Pancreas (tissue), 10 donors: ENCODE results near the gene UBXN11. TPM values are rescaled to one million over a fixed set of nuclear protein-coding genes. Genes with fewer than 3 reads are reported as not detected.

Source experiments
- ATAC-seq, 4 donors: fragments of 200-7000 bp; cut with Tn5 transposase; one replicate each; pipeline versions ENCODE4 v1.8.0 to v1.9.1; 2020; ENCODE audit warnings: mild to moderate bottlenecking in 4 of 4, moderate library complexity in 4 of 4
- DNase-seq, 6 donors: peaks; one replicate each; pipeline ENCODE4 v3.0.0-alpha.2; 2020
- FAIRE-seq: peaks from 2 replicates; lab custom pipeline; 2012; peaks lifted over from hg19 to GRCh38; lab: Jason Lieb, UNC
- H3K27ac ChIP-seq, 4 donors: fragments of 200-600 bp; sonication (generic); 1 replicate in 3 of 4; 2 replicates in 1 of 4; pipeline versions ENCODE4 v1.5.0 to v1.8.0; 2020
- H3K27me3 ChIP-seq, 4 donors: fragments of 200-600 bp; one replicate each; pipeline ENCODE4 v1.8.0; 2021
- H3K36me3 ChIP-seq, 3 donors: fragments of 200-600 bp; sonication (generic) in 1 of 3; one replicate each; pipeline versions ENCODE4 v1.5.0 to v1.8.0; 2020 to 2021
- H3K4me1 ChIP-seq, 3 donors: fragments of 200-600 bp; one replicate each; pipeline ENCODE4 v1.8.0; 2021
- H3K4me3 ChIP-seq, 4 donors: fragments of 200-600 bp; sonication (generic) in 2 of 4; one replicate each; pipeline versions ENCODE4 v1.5.0 to v1.8.0; 2020 to 2021
- H3K9me3 ChIP-seq, 4 donors: fragments of 200-600 bp; one replicate each; pipeline ENCODE4 v1.8.0; 2021
- CTCF ChIP-seq, 4 donors: fragments of 200-600 bp; sonication (generic) in 3 of 4; IDR thresholded peaks; one replicate each; pipeline versions ENCODE4 v1.5.0 to v1.8.0; 2021; ENCODE audit warnings: antibody characterized with exemption in 4 of 4
- WGBS, 2 donors: extraction: QIAGEN DNeasy Blood & Tissue Kit; methylation state at CpG; one replicate each; pipeline ENCODE4 v1.1.7; 2013; 5-methylcytosine and 5-hydroxymethylcytosine counted together
- intact Hi-C, 3 donors: fragments of 100-400 bp; cut with DNase I; formaldehyde crosslinking; loops; one replicate each; pipeline versions ENCODE4 v1.11.1 to v1.14.2; 2022
- polyA plus RNA-seq, 2 donors: library from polyadenylated mRNA; stranded (reverse); fragments of 200-250 nt; gene quantifications; one replicate each; pipeline ENCODE4 v1.2.3, GENCODE V29; 2013
- total RNA-seq, 6 donors: library from RNA; stranded (reverse); fragmentation: NEBNext Ultra II Directional in 4 of 6; extraction: Animal tissue kit (Norgen Biotek cat#: 25700) in 4 of 6; gene quantifications; one replicate each; pipeline versions ENCODE4 v1.2.1 to v1.2.4, GENCODE V29; 2021 to 2023
- donor health status: healthy with polysubstance abuse.
- donor health status: DM: no; HTN: no; CAD: no; lungs with moderate emphysema.
- donor health status: DM: no; HTN: no; CAD: no.
- donor health status: control.
- donor health status: control.
- donor health status: Bipolar disorder and iron deficiency.
- donor health status: DM: yes; HTN: yes; CAD: no.
- donor health status: DM: no; HTN: no; CAD: no.
- donor health status: DM: no; HTN: no; CAD: no.
- donor health status: DM: yes; HTN: yes; CAD: no.

Gene UBXN11
- total and polyA plus RNA-seq, 8 donors, result 8.7 to 61.6 (median 13.9) TPM

GRCh38 chr1:26274801-26275425, 31.5 kb downstream of the UBXN11 start:
- 83 to 87% methylated on average over 11 of the region's 11 CpGs for WGBS, 2 donors
- Histone ChIP-seq H3K4me3 (no peak overlapping the region), H3K36me3 (no peaks in the 10 kb centered on the region), H3K27me3 (no peaks in the 10 kb centered on the region), H3K9me3 (no peaks in the 10 kb centered on the region), H3K27ac (peak overlapping the region in 2 of 4 donors; percentile 85 to 93), H3K4me1 (peaks cover 33 to 45% (median 36%) of the 10 kb centered on the region in 3 donors)
- TF ChIP-seq CTCF (IDR thresholded peaks at IDR 0.05), result no peak
- DNase-seq, result no peak
- intact Hi-C loops, result loop anchor here in 1 of 3 donors (5.0 kb wide), 1 partner anchor 42 kb away; the partner anchor contains the start of gene CD52
- ATAC-seq, result no peak
- no peak for FAIRE-seq

- Histone ChIP-seq H3K4me1 (no peaks in the 10 kb centered on the region), H3K27ac (no peak overlapping the region), H3K4me3 (no peak overlapping the region), H3K27me3 (no peaks in the 10 kb centered on the region), H3K9me3 (no peaks in the 10 kb centered on the region), H3K36me3 (no peaks in the 10 kb centered on the region)
- FAIRE-seq (no peak), ATAC-seq (no peak), DNase-seq (no peak)
- TF ChIP-seq CTCF (IDR thresholded peaks at IDR 0.05), result no peak
- intact Hi-C loops, result no loop called here
- 97 to 98% methylated on average over 4 of the region's 4 CpGs for WGBS, 2 donors
Observed at GRCh38 chr1:26269198-26269550, 37.3 kb downstream of the UBXN11 start.

- no peak for FAIRE-seq
Observed at GRCh38 chr1:26268290-26269197, 37.9 kb downstream of the UBXN11 start.

GRCh38 chr1:26265405-26265804, 41.0 kb downstream of the UBXN11 start:
- H3K4me3 ChIP-seq, result no peak overlapping the region
- no peak for DNase-seq
- no peak for FAIRE-seq
- no peak overlapping the region for H3K27ac ChIP-seq
- H3K4me1 ChIP-seq, result no peaks in the 10 kb centered on the region
- no peak for TF ChIP-seq CTCF (IDR thresholded peaks at IDR 0.05)
- no peaks in the 10 kb centered on the region for H3K27me3 ChIP-seq
- ATAC-seq, result no peak
- H3K36me3 ChIP-seq, result no peaks in the 10 kb centered on the region
- no peaks in the 10 kb centered on the region for H3K9me3 ChIP-seq
- intact Hi-C loops, result no loop called here
- WGBS, 2 donors, result 93 to 100% methylated on average over 1 of the region's 1 CpG

More at GRCh38 chr1:26268290-26269197, 37.9 kb downstream of the UBXN11 start:
- WGBS, 2 donors, result 90 to 93% methylated on average over 9 of the region's 9 CpGs
- ATAC-seq (no peak), DNase-seq (no peak)
- TF ChIP-seq CTCF (IDR thresholded peaks at IDR 0.05), result no peak
- Histone ChIP-seq H3K27me3 (no peaks in the 10 kb centered on the region), H3K36me3 (no peaks in the 10 kb centered on the region), H3K9me3 (no peaks in the 10 kb centered on the region), H3K4me3 (no peak overlapping the region), H3K27ac (no peak overlapping the region), H3K4me1 (no peaks in the 10 kb centered on the region)
- intact Hi-C loops, result no loop called here
